HG02588 (cell line): ENCODE data around the gene EBF3.

Experiments
- ATAC-seq: cut with Tn5 transposase; IDR thresholded peaks from one replicate; pipeline ENCODE4 v1.9.1; 2021; ENCODE audit warnings: mild to moderate bottlenecking, moderate library complexity; ENCODE audit not compliant: unreplicated experiment

Gene EBF3

GRCh38 chr10:129959544-129960480 is 4.3 kb downstream of the EBF3 start:
- no peak for ATAC-seq

GRCh38 chr10:129958629-129959543 is 5.2 kb downstream of the EBF3 start:
- no peak for ATAC-seq

- ATAC-seq, result no peak
Observed at GRCh38 chr10:129958148-129958628, 5.9 kb downstream of the EBF3 start.

GRCh38 chr10:129956876-129957673 is 7.0 kb downstream of the EBF3 start:
- ATAC-seq, result no peak

GRCh38 chr10:129956286-129956670 is 7.8 kb downstream of the EBF3 start:
- ATAC-seq, result no peak

GRCh38 chr10:129955601-129956285 is 8.3 kb downstream of the EBF3 start:
- no peak for ATAC-seq

- no peak for ATAC-seq
Observed at GRCh38 chr10:129954492-129955315, 9.4 kb downstream of the EBF3 start.

GRCh38 chr10:129953119-129954051 is 10.7 kb downstream of the EBF3 start:
- ATAC-seq, result no peak

GRCh38 chr10:129952378-129953118 is 11.5 kb downstream of the EBF3 start:
- no peak for ATAC-seq

GRCh38 chr10:129951970-129952265 is 12.2 kb downstream of the EBF3 start:
- no peak for ATAC-seq

GRCh38 chr10:129951101-129951969 is 12.7 kb downstream of the EBF3 start:
- no peak for ATAC-seq

GRCh38 chr10:129950676-129951075 is 13.4 kb downstream of the EBF3 start:
- ATAC-seq, result no peak

- ATAC-seq, result no peak
Observed at GRCh38 chr10:129949891-129950291, 14.2 kb downstream of the EBF3 start.

- ATAC-seq, result no peak
Observed at GRCh38 chr10:129949411-129949810, 14.7 kb downstream of the EBF3 start.

GRCh38 chr10:129946859-129947258 is 17.2 kb downstream of the EBF3 start:
- no peak for ATAC-seq

- ATAC-seq, result no peak
Observed at GRCh38 chr10:129945941-129946760, 17.9 kb downstream of the EBF3 start.
